HepG2 (cell line): Measurements from ENCODE around the gene ZNF512B. TPM values are rescaled to one million over a fixed set of nuclear protein-coding genes. Genes with fewer than 3 reads are reported as not detected.

Source experiments
- CCDC6 ChIP-seq: sonication (generic); formaldehyde crosslinking; IDR thresholded peaks from 2 replicates; pipeline ENCODE4 v1.8.1; 2022; ENCODE audit warnings: mild to moderate bottlenecking, missing genetic modification reagents, moderate library complexity
- ESRRA ChIP-seq: sonication (generic); formaldehyde crosslinking; IDR thresholded peaks from 2 replicates; pipeline ENCODE4 v1.5.1; 2020; ENCODE audit warnings: mild to moderate bottlenecking, low read depth, missing genetic modification reagents
- FOXA3 ChIP-seq: IDR thresholded peaks from 2 replicates; pipeline ENCODE4 v1.6.1; 2016; ENCODE audit warnings: missing genetic modification reagents, missing compliant biosample characterization
- FOXK1 ChIP-seq: sonication (generic); formaldehyde crosslinking; IDR thresholded peaks from 2 replicates; pipeline ENCODE4 v1.4.0; 2020; ENCODE audit warnings: low read depth, missing genetic modification reagents, borderline replicate concordance
- GABPB1 ChIP-seq: IDR thresholded peaks from 2 replicates; pipeline ENCODE4 v1.6.1; 2016; ENCODE audit warnings: mild to moderate bottlenecking, missing genetic modification reagents, moderate library complexity, missing compliant biosample characterization
- ISL2 ChIP-seq: sonication (generic); formaldehyde crosslinking; IDR thresholded peaks from 2 replicates; pipeline ENCODE4 v1.5.0; 2020; ENCODE audit warnings: missing genetic modification reagents
- NCOR1 ChIP-seq: fragments of 200-600 bp; sonication (generic); IDR thresholded peaks from 2 replicates; pipeline ENCODE4 v1.7.0; 2017; ENCODE audit warnings: antibody characterized with exemption, low read length, borderline replicate concordance
- NFKB2 ChIP-seq: sonication (generic); formaldehyde crosslinking; IDR thresholded peaks from 2 replicates; pipeline ENCODE4 v1.4.0; 2020; ENCODE audit warnings: missing genetic modification reagents, borderline replicate concordance
- NFKBIZ ChIP-seq: IDR thresholded peaks from 2 replicates; pipeline ENCODE4 v1.6.1; 2018; ENCODE audit warnings: missing genetic modification reagents, missing compliant biosample characterization
- NRL ChIP-seq: sonication (generic); formaldehyde crosslinking; IDR thresholded peaks from 2 replicates; pipeline ENCODE4 v1.5.0; 2020; ENCODE audit warnings: missing genetic modification reagents, mild to moderate bottlenecking, moderate library complexity, borderline replicate concordance
- POLR2G ChIP-seq: fragments of 200-400 bp; formaldehyde crosslinking; IDR thresholded peaks from 2 replicates; pipeline ENCODE4 v1.6.1; 2018; ENCODE audit warnings: mild to moderate bottlenecking, low read depth, low read length, moderate library complexity
- SNRNP70 ChIP-seq: fragments of 200-400 bp; formaldehyde crosslinking; IDR thresholded peaks from 2 replicates; pipeline ENCODE4 v1.6.1; 2017; ENCODE audit warnings: mild to moderate bottlenecking, low read depth, low read length, moderate library complexity
- ZNF10 ChIP-seq: sonication (generic); formaldehyde crosslinking; IDR thresholded peaks from 2 replicates; pipeline ENCODE4 v1.4.0; 2020; ENCODE audit warnings: mild to moderate bottlenecking, low read depth, missing genetic modification reagents, borderline replicate concordance
- ZNF552 ChIP-seq: sonication (generic); formaldehyde crosslinking; IDR thresholded peaks from 2 replicates; pipeline ENCODE4 v1.9.0; 2022; ENCODE audit warnings: missing genetic modification reagents, mild to moderate bottlenecking, borderline replicate concordance
- polyA plus RNA-seq, 8 experiments: library from polyadenylated mRNA; depleted of rRNA in 3 of 8; stranded (reverse) in 7 of 8; unstranded in 1 of 8; fragments of >200 nt; fragmentation: Illumina TruSeq in 4 of 8; extraction: Trizol in 4 of 8; gene quantifications; 2 replicates each; pipeline versions ENCODE4 v1.2.1 to v1.2.3, GENCODE V29; 2011 to 2016; ENCODE audit warnings: low read depth in 4 of 8, missing spikeins in 1 of 8, mixed read lengths in 1 of 8; ENCODE audit not compliant: insufficient read depth in 1 of 8
- total RNA-seq, 5 experiments: library from RNA; depleted of rRNA; stranded (reverse); fragments of >200 nt; fragmentation: Illumina TruSeq; extraction: Trizol; gene quantifications; 2 replicates each; pipeline ENCODE4 v1.2.3, GENCODE V29; 2016; ENCODE audit warnings: low read depth in 1 of 5
- TF ChIP-seq, protein P1 (sequence below): sonication (generic); formaldehyde crosslinking; IDR thresholded peaks from 2 replicates; pipeline ENCODE4 v1.4.0; 2020; ENCODE audit warnings: missing genetic modification reagents, borderline replicate concordance
- TF ChIP-seq, protein P2 (sequence below): IDR thresholded peaks from 2 replicates; pipeline ENCODE4 v1.6.1; 2018; ENCODE audit warnings: missing genetic modification reagents, mild to moderate bottlenecking, missing compliant biosample characterization
- TF ChIP-seq, protein P3 (sequence below): sonication (generic); formaldehyde crosslinking; IDR thresholded peaks from 2 replicates; pipeline ENCODE4 v1.8.1; 2022; ENCODE audit warnings: mild to moderate bottlenecking, missing genetic modification reagents
- TF ChIP-seq, protein P4 (sequence below): sonication (generic); formaldehyde crosslinking; IDR thresholded peaks from 2 replicates; pipeline ENCODE4 v1.5.0; 2020; ENCODE audit warnings: mild to moderate bottlenecking, missing genetic modification reagents

Gene ZNF512B
- total and polyA plus RNA-seq, 2 of the 13 experiments (the other 11 are each of a cell fraction or from before 2014, with no cell fraction given), result 11.5 to 30.6 TPM

DNA sequence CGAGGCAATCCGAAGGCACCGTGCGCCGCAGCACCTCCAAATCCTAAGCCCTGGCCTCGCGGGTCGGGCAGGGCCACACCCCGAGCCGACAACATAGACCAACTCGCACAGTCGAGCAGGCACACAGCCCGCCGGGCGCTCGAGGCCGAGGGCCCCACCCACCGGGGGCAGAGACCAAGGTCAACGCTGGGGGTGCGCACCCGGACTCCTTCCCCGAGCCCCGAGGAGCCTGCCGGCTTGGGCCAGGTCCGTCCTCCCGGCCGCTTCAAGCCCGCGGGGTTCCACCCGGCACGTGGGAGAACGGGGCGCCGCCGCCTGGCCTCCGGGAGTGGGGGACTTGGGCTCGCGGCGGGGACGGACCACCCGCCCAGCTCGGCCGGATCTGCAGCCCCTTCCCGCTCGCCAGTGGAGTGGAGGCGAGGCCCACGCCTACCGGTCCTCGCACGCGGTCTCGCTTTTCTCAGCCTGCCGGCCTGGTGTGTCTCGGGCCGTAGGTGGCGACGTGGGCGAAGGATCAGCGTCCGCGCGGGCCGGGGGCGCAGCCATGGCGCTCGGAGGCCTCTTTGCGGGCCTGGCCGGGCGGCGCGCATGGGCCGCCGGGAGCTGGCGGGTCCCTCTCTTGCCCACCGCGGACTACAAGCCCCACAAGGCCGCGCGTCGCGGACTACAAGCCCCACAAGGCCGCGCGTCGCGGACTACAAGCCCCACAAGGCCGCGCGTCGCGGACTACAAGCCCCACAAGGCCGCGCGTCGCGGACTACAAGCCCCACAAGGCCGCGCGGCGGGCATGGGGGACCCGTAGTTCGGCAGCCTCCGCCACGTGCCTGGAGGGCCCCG, 13.7 kb downstream of the ZNF512B start, which contains the start of gene UCKL1 (continued):
- TF ChIP-seq, protein P1, sequence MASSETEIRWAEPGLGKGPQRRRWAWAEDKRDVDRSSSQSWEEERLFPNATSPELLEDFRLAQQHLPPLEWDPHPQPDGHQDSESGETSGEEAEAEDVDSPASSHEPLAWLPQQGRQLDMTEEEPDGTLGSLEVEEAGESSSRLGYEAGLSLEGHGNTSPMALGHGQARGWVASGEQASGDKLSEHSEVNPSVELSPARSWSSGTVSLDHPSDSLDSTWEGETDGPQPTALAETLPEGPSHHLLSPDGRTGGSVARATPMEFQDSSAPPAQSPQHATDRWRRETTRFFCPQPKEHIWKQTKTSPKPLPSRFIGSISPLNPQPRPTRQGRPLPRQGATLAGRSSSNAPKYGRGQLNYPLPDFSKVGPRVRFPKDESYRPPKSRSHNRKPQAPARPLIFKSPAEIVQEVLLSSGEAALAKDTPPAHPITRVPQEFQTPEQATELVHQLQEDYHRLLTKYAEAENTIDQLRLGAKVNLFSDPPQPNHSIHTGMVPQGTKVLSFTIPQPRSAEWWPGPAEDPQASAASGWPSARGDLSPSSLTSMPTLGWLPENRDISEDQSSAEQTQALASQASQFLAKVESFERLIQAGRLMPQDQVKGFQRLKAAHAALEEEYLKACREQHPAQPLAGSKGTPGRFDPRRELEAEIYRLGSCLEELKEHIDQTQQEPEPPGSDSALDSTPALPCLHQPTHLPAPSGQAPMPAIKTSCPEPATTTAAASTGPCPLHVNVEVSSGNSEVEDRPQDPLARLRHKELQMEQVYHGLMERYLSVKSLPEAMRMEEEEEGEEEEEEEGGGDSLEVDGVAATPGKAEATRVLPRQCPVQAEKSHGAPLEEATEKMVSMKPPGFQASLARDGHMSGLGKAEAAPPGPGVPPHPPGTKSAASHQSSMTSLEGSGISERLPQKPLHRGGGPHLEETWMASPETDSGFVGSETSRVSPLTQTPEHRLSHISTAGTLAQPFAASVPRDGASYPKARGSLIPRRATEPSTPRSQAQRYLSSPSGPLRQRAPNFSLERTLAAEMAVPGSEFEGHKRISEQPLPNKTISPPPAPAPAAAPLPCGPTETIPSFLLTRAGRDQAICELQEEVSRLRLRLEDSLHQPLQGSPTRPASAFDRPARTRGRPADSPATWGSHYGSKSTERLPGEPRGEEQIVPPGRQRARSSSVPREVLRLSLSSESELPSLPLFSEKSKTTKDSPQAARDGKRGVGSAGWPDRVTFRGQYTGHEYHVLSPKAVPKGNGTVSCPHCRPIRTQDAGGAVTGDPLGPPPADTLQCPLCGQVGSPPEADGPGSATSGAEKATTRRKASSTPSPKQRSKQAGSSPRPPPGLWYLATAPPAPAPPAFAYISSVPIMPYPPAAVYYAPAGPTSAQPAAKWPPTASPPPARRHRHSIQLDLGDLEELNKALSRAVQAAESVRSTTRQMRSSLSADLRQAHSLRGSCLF (CRISPR knock-in tag), result peak; percentile 92
- TF ChIP-seq FOXK1 (CRISPR knock-in tag) (peak; percentile 91), CCDC6 (CRISPR knock-in tag) (peak; percentile 97), NFKB2 (CRISPR knock-in tag) (peak; percentile 97; the same call in 1 of the 2 replicates), ISL2 (peak; percentile 70), SNRNP70 (no peak), FOXA3 (peak; percentile 65), POLR2G (peak; percentile 96), NCOR1 (peak; percentile 92), ESRRA (CRISPR knock-in tag) (peak; percentile 99), ZNF552 (CRISPR knock-in tag) (peak; percentile 95), ZNF10 (no peak; the same call in 1 of the 2 replicates), GABPB1 (CRISPR knock-in tag) (peak; percentile 89), NFKBIZ (CRISPR knock-in tag) (peak; percentile 85), NRL (CRISPR knock-in tag) (peak; percentile 92)
- TF ChIP-seq, protein P2, sequence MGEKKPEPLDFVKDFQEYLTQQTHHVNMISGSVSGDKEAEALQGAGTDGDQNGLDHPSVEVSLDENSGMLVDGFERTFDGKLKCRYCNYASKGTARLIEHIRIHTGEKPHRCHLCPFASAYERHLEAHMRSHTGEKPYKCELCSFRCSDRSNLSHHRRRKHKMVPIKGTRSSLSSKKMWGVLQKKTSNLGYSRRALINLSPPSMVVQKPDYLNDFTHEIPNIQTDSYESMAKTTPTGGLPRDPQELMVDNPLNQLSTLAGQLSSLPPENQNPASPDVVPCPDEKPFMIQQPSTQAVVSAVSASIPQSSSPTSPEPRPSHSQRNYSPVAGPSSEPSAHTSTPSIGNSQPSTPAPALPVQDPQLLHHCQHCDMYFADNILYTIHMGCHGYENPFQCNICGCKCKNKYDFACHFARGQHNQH (CRISPR knock-in tag), result peak; percentile 99
- TF ChIP-seq, protein P3, sequence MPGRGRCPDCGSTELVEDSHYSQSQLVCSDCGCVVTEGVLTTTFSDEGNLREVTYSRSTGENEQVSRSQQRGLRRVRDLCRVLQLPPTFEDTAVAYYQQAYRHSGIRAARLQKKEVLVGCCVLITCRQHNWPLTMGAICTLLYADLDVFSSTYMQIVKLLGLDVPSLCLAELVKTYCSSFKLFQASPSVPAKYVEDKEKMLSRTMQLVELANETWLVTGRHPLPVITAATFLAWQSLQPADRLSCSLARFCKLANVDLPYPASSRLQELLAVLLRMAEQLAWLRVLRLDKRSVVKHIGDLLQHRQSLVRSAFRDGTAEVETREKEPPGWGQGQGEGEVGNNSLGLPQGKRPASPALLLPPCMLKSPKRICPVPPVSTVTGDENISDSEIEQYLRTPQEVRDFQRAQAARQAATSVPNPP, result no peak; the same call in none of the 2 replicates
- TF ChIP-seq, protein P4, sequence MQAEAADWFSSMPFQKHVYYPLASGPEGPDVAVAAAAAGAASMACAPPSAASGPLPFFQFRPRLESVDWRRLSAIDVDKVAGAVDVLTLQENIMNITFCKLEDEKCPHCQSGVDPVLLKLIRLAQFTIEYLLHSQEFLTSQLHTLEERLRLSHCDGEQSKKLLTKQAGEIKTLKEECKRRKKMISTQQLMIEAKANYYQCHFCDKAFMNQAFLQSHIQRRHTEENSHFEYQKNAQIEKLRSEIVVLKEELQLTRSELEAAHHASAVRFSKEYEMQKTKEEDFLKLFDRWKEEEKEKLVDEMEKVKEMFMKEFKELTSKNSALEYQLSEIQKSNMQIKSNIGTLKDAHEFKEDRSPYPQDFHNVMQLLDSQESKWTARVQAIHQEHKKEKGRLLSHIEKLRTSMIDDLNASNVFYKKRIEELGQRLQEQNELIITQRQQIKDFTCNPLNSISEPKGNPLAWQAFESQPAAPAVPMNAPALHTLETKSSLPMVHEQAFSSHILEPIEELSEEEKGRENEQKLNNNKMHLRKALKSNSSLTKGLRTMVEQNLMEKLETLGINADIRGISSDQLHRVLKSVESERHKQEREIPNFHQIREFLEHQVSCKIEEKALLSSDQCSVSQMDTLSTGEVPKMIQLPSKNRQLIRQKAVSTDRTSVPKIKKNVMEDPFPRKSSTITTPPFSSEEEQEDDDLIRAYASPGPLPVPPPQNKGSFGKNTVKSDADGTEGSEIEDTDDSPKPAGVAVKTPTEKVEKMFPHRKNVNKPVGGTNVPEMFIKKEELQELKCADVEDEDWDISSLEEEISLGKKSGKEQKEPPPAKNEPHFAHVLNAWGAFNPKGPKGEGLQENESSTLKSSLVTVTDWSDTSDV (CRISPR knock-in tag), result no peak; the same call in 1 of the 2 replicates
